Measurements from ENCODE around the gene DACT2.
"Not testable (repeated sequence)": the region's sequence is repeated elsewhere in the genome, so short reads cannot be mapped to it uniquely, and the experiment has no call there.

DACT2 gene

DNA sequence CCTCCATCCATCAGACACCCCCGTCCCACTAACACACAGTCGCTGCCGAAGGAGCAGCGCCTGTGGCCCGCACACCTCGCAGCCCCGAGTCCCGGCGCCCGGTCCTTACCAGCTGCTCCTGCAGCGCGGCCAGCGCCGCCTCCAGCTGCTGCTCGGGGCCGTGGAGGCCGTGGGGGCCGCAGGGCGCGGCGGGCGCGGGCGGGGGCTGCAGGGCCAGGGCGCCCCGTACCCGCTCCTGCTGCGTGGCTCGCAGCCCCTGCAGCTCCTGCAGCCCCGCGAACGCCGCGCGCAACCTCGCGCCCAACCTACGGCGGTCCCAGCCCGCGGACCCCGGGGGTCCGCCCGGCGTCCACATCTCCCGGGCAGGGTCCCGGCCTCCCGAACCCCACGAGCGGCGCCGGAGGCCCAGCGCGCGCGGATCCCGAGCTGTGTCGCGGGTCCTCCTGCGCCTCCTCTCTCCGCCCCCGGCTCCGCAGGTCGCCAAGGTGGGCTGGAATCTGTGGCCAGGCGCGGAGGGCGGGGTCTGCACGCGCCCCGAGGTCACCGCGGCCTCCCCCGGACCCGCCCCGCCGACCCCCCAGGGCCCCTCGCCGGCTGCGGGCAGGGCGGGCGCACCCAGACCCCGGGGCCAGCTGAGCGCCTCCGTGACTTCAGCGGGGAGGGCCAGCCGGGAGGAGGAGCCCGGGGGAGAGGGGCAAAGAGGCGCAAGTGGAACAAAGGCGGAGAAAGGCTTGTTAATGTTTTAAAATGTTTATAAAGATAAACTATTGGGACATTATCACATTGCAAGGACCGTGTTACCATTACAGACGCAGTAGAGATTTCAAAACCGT lies at the start of gene DACT2:
DACT2 (minus strand) TSS at position 499 of the 833 bp plus-strand sequence; CDS start at position 355, 144 bp downstream.
- no peak for DNase-seq

- DNase-seq, result no peak
Observed at GRCh38 chr6:168368936-168369335, 49.4 kb upstream of the DACT2 start.

DNA sequence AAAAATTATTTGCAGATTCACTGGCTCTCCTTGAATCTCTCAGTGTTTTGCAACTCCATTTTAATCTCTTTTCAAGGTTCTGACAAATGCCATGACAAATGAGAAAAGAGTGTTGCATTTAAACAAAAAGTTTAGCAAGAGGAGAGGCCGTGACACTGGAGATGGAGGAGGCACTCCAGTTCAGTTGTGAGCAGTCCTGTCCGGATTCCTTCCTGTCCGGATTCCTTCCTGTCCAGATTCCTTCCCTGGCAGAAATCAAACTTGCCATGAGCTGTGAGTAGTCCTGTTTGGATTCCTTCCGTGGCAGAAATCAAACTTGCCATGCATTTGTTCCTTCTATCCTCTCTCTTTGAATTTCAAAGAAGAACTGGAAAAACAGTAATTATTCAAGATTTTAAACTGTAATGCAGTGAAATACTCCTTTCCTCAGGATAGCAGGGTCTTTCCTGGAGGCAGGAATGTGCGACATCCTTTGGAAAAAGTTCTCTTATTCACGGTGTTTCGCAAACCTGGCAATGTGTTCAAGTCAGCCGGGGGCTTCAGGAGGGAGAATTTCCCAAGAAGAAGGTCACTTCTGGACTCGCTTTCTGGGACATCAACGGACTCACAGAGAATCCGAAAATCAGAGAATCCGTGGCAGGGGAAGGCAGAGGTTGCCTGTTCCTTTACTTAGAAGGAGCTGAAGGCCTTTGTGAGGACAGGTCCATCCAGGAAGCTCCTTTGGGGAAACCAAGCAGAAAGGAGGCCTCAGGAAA lies 48.7 kb upstream of the DACT2 start:
- no peak for DNase-seq

- DNase-seq, result no peak
Observed at GRCh38 chr6:168367285-168367751, 47.7 kb upstream of the DACT2 start.

DNA sequence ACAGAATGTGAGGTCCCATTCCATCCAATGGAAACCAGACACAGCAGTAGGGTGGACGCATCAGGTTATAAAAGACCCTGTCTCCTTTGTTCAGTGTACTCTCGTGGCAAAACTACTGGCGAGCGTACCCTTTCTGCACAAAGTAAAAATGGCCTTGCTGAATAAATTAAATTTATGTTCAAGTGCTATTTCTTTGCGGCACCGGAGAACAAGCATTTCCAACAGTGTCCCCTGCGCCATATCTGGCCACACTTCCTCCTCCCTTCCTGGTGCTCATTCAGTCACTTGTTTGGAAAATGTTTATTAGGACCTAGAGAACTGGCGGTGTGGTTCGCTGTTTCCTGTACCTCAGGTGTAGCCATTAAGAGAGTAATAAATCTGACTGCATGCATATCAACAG lies 46.9 kb upstream of the DACT2 start:
- DNase-seq, result no peak

DNA sequence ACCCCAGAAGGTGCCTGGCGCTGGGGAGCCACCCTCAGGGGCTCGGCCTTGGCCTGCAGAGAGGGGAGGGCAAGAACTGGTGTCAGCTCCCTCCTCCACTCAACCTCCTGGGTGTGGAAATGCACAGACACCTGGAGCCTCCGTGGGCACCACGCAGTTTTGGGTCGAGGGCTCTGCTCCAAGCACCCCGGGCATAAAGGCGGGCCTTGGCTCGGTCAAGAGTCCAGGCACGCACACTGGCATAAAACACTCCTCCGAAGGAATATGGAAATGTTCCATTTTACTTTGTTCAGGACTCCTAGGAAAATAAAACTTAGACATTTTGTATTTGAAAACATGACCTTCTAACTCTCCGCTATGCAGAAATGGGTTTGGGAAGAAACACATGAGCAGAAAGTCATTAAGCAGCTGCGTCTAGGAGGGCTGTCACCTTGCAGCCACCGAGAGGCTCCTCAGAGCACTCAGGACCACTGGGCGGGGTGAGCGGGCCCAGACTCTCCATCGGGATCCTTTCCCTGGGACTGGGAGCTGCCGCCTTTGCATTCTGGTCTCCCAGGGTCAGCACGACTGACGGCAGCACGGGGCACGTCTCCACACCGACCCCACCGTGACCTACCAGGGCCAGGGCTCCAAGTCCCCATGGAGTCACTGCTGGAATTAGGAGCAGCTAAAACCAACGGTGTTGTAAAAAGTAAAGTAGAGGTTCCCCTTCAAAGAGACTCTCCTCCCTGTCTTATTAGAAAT lies 46.0 kb upstream of the DACT2 start:
- no peak for DNase-seq

DNA sequence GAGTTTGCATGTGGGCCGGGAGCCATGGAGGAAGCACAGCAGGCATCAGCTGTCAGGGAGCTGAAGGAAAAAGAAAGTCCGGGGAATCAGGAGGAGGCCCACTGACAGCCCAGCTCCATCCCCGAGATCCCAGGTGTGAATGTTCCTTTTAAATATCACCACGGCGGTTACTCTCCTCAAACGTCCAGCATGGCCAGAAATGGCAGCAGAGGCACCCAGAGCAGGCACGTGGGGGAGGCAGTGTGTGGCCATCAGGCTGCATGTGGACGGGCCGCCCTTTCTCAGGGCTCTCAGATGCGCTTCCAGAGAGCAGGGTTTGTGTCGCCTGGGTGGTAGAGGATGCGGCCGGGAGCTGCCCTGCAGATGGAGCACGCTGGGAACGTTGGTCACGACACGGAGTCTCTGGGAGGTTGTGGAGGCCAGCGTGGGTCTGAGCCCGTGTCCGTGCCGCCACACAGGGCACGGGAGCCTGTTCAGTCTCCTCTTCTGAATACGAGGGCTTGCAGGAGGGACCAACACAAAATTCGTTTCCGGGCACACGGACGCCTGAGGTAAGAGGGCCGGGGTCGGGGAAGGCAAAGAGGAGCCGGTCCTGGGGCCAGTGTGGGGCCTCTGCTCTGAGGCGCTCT lies 45.3 kb upstream of the DACT2 start:
- no peak for DNase-seq

- DNase-seq, result no peak
Observed at GRCh38 chr6:168363811-168364792, 44.5 kb upstream of the DACT2 start.

DNA sequence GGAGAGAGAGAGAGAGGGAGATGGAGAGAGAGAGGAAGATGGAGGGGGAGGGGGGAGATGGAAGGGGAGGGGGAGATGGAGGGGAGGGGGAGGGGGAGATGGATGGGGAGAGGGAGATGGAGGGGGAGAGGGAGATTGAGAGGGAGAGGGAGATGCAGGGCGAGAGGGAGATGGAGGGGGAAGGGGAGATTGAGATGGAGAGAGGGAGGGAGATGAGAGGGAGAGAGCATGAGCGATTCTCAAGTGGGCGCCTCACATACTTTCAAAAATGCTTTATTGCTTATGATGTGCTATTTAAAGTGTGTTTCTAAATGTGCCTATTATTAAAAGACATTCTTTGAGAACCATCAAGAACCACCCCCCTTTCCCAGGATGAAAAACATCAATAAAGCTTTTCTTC lies 43.7 kb upstream of the DACT2 start:
- no peak for DNase-seq

DNA sequence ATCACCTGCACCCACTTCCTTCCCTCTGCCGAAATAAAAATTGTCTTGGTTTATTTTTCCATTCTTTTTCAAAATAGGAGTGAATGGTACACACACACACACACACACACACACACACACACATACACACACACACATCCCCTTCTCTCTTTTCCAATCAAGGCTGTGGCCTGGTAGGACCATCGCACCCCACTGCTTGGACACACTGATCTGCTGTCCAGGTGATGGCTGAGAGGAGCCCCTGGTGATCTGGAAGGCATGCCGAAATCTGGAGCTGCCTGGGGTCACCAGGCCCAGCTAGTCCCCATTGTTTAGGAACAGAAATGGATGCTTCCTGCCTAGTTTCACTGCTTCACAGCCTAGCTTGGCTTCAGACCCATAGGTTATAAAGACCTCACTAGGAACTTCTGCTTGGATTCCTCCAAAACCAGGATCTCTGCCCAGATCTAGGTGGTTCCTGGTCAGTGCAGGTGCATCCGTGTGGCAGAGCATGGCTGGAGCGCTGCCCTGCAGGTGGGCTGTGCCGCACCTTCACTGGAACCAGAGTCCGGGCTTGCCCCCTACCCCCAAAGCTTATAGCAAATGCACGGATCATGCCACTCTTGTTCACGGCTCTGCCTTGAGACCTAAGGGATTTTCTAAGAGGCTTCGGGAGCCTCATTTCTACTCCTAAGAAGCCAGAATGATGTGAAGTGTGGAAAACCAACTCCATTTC lies 42.9 kb upstream of the DACT2 start:
- no peak for DNase-seq

- DNase-seq, result no peak
Observed at GRCh38 chr6:168361766-168362165, 42.2 kb upstream of the DACT2 start.

GRCh38 chr6:168359794-168360193 lies 40.2 kb upstream of the DACT2 start:
- DNase-seq, result no peak

- DNase-seq, result no peak
Observed at GRCh38 chr6:168358842-168359420, 39.4 kb upstream of the DACT2 start.

DNA sequence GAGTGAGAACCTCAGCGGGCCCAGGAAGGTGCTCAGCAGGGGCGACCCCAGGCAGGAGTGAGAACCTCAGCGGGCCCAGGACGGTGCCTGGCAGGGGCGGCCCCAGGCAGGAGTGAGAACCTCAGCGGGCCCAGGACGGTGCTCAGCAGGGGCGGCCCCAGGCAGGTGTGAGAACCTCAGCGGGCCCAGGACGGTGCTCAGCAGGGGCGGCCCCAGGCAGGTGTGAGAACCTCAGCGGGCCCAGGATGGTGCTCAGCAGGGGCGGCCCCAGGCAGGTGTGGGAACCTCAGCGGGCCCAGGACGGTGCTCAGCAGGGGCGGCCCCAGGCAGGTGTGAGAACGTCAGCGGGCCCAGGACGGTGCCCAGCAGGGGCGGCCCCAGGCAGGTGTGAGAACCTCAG lies 37.3 kb upstream of the DACT2 start:
- not testable (repeated sequence) for DNase-seq

DNA sequence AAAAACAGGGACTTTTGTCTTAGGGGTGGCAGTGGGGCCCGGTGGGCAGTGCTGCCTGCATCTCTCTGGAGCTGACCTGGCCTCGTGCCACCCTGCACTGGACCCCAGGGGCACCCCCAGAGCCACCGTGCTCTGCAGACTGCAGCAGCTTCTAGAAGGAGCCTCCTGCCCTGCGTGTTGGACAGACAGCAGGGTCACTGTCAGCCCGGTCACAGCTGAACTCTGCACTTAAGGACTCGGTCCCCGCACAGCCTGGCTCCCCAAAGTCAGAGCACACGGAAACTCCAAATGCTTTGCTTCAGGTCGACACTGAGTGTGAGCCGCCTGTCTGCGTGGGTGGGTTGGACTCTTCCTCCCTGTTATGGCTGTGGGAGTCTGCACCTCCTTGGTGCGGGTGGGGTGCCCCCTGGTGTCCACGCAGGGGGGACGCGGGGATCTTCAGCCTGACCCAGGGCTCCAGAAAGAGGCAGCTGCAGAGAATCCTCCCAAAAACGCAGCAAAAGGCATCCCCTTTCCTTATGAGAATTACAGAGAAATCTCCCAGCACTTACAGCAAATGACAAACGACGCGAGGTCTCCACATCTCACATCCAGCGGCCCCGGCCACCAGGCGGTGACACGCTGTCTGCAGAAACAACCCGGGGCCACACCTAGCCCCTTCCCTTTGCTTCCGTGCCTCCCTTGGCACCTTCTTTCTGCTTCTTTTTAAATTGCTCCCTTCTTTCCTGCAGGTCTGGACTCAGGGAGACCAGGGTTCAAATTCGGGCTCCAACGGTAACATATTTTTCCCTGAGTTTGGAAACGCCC lies 36.3 kb upstream of the DACT2 start:
- no peak for DNase-seq

- no peak for DNase-seq
Observed at GRCh38 chr6:168354338-168354737, 34.8 kb upstream of the DACT2 start.

DNA sequence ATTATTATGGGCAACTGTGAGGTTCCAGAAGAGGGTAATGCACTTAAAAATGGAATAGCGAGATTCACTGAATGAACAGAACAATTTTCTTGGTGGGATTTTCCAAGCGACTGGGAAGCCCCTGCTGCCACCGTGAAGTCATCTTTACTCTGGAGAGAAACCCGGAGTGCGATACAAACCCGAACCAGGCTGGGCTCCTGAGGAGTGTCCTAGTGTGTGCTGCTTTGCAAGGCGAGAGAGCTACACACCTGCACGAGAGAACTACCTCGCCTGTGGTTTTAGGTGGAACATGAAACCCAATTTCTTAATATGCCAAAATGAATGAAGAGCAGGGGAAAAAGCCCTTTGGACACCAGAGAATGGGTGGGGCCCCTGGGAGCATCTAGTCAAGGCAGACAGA lies 33.5 kb upstream of the DACT2 start:
- DNase-seq, result no peak

DNA sequence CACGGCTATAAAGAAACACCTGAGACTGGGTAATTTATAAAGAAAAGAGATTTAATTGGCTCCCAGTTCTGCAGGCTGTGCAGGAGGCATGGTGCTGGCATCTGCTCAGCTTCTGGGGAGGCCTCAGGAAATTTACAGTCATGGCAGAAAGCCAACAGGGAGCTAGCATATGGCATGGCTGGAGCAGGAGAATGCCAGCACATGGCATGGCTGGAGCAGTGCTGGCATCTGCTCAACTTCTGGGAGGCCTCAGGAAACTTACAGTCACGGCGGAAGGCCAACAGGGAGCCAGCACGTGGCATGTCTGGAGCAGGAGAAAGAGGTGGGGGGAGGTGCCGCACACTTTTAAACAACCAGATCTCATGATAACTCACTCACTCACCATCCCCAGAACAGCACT lies 32.5 kb upstream of the DACT2 start:
- no peak for DNase-seq

- DNase-seq, result no peak
Observed at GRCh38 chr6:168349718-168350210, 30.2 kb upstream of the DACT2 start.

DNA sequence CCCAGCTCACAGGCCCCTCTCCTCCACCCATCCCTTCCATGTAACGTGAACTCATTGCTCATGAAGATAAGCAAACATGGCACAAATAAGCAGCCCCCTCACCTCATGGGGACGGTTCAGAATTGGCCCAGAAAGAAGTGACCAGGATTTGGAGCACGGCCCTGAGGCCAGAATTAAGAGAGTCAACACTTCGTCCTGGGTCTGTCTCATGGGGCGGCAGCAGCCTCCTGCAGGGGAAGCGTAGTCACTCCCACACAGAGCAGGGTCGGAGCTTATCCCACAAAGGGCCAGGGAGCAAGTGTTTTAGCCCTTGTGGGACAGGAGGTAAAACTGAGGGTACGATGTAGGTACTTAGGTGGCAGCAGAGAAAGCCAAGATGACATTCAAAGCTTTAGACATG lies 28.6 kb upstream of the DACT2 start:
- DNase-seq, result no peak
